Esophagus (tissue), 2 donors: Measurements from ENCODE around the gene KYNU. TPM values are rescaled to one million over a fixed set of nuclear protein-coding genes. Genes with fewer than 3 reads are reported as not detected.

Experiments used
- H3K27ac ChIP-seq, 2 donors: one replicate each; pipeline ENCODE4 v1.5.1; 2013; ENCODE audit warnings: low read depth in 2 of 2, mild to moderate bottlenecking in 2 of 2, inconsistent platforms in 1 of 2, low read length in 1 of 2, moderate library complexity in 1 of 2
- H3K27me3 ChIP-seq, 2 donors: one replicate each; pipeline ENCODE4 v1.6.1; 2013; ENCODE audit warnings: low read length in 2 of 2, control low read depth in 1 of 2, mild to moderate bottlenecking in 1 of 2; ENCODE audit not compliant: insufficient read depth in 2 of 2, control insufficient read depth in 1 of 2
- H3K36me3 ChIP-seq, 2 donors: one replicate each; pipeline ENCODE4 v1.6.1; 2013; ENCODE audit warnings: low read length in 1 of 2; ENCODE audit not compliant: control insufficient read depth in 2 of 2, insufficient read depth in 2 of 2
- H3K4me1 ChIP-seq, 2 donors: one replicate each; pipeline ENCODE4 v1.6.1; 2013; ENCODE audit warnings: low read length in 1 of 2; ENCODE audit not compliant: control insufficient read depth in 2 of 2, insufficient read depth in 2 of 2
- H3K4me3 ChIP-seq, 2 donors: one replicate each; pipeline ENCODE4 v1.5.1; 2013; ENCODE audit warnings: low read length in 2 of 2, mild to moderate bottlenecking in 2 of 2, low read depth in 1 of 2, moderate library complexity in 1 of 2
- H3K9me3 ChIP-seq, 2 donors: one replicate each; pipeline ENCODE4 v1.6.1; 2013; ENCODE audit warnings: mild to moderate bottlenecking in 2 of 2, low read depth in 1 of 2, low read length in 1 of 2, moderate library complexity in 1 of 2; ENCODE audit not compliant: control insufficient read depth in 2 of 2, insufficient read depth in 1 of 2
- WGBS, 2 donors: extraction: QIAGEN DNeasy Blood & Tissue Kit; methylation state at CpG; one replicate each; pipeline ENCODE4 v1.1.7; 2013; 5-methylcytosine and 5-hydroxymethylcytosine counted together
- polyA plus RNA-seq, 2 donors: library from polyadenylated mRNA; stranded (reverse); fragments of 200-250 nt; gene quantifications; one replicate each; pipeline ENCODE4 v1.2.3, GENCODE V29; 2013
- donor health status: healthy with polysubstance abuse.
- donor health status: Bipolar disorder and iron deficiency.

The KYNU gene
- polyA plus RNA-seq = 1 to 10 TPM; 2.4 to 2.7 TPM

GRCh38 chr2:142877216-142877838 lies at the start of gene KYNU:
TSS of gene KYNU (plus strand) at chr2:142877664. CDS start at chr2:142885368, 7,704 bp downstream.
- peaks cover 0 to 2% of the 10 kb centered on the region in 2 donors for H3K4me1 ChIP-seq
- 69 to 84% methylated on average over 2 of the region's 2 CpGs for WGBS, 2 donors
- no peaks in the 10 kb centered on the region for H3K27me3 ChIP-seq
- H3K9me3 ChIP-seq = no peaks in the 10 kb centered on the region
- H3K36me3 ChIP-seq = no peaks in the 10 kb centered on the region
- no peak within 1 kb of the TSS for H3K27ac ChIP-seq
- no peak within 1 kb of the TSS for H3K4me3 ChIP-seq

GRCh38 chr2:142834021-142834420 lies 43.4 kb upstream of the KYNU start:
- WGBS, 2 donors = 52 to 73% methylated on average over 1 of the region's 1 CpG

GRCh38 chr2:142840436-142840835 lies 37.0 kb upstream of the KYNU start:
- Histone ChIP-seq H3K27me3 (no peaks in the 10 kb centered on the region), H3K9me3 (no peaks in the 10 kb centered on the region), H3K4me1 (no peaks in the 10 kb centered on the region), H3K36me3 (no peaks in the 10 kb centered on the region), H3K4me3 (no peak overlapping the region), H3K27ac (no peak overlapping the region)

More at GRCh38 chr2:142834021-142834420, 43.4 kb upstream of the KYNU start:
- no peaks in the 10 kb centered on the region for H3K9me3 ChIP-seq
- no peaks in the 10 kb centered on the region for H3K4me1 ChIP-seq
- H3K36me3 ChIP-seq = no peaks in the 10 kb centered on the region
- H3K27me3 ChIP-seq = no peaks in the 10 kb centered on the region
- H3K4me3 ChIP-seq = no peak overlapping the region
- no peak overlapping the region for H3K27ac ChIP-seq

GRCh38 chr2:142841788-142842187 lies 35.7 kb upstream of the KYNU start:
- Histone ChIP-seq H3K27ac (no peak overlapping the region), H3K4me1 (no peaks in the 10 kb centered on the region), H3K27me3 (no peaks in the 10 kb centered on the region), H3K36me3 (no peaks in the 10 kb centered on the region), H3K4me3 (no peak overlapping the region), H3K9me3 (no peaks in the 10 kb centered on the region)
- WGBS, 2 donors = 78 to 85% methylated on average over 2 of the region's 2 CpGs

GRCh38 chr2:142842369-142842768 lies 35.1 kb upstream of the KYNU start:
- 84 to 98% methylated on average over 1 of the region's 1 CpG for WGBS, 2 donors
- no peak overlapping the region for H3K4me3 ChIP-seq
- no peaks in the 10 kb centered on the region for H3K36me3 ChIP-seq
- H3K27ac ChIP-seq = no peak overlapping the region
- no peaks in the 10 kb centered on the region for H3K27me3 ChIP-seq
- H3K9me3 ChIP-seq = no peaks in the 10 kb centered on the region
- no peaks in the 10 kb centered on the region for H3K4me1 ChIP-seq

- Histone ChIP-seq H3K27me3 (no peaks in the 10 kb centered on the region), H3K36me3 (no peaks in the 10 kb centered on the region), H3K9me3 (no peaks in the 10 kb centered on the region), H3K4me1 (no peaks in the 10 kb centered on the region), H3K27ac (no peak overlapping the region), H3K4me3 (no peak overlapping the region)
- 63 to 67% methylated on average over 2 of the region's 2 CpGs for WGBS, 2 donors
Observed at GRCh38 chr2:142843731-142844130, 33.7 kb upstream of the KYNU start.

- no peak overlapping the region for H3K27ac ChIP-seq
- no peaks in the 10 kb centered on the region for H3K4me1 ChIP-seq
- 72 to 89% methylated on average over 2 of the region's 2 CpGs for WGBS, 2 donors
- H3K27me3 ChIP-seq = no peaks in the 10 kb centered on the region
- H3K9me3 ChIP-seq = no peaks in the 10 kb centered on the region
- H3K4me3 ChIP-seq = no peak overlapping the region
- H3K36me3 ChIP-seq = no peaks in the 10 kb centered on the region
Observed at GRCh38 chr2:142848023-142848606, 29.3 kb upstream of the KYNU start.

GRCh38 chr2:142849820-142850219 lies 27.6 kb upstream of the KYNU start:
- Histone ChIP-seq H3K4me1 (no peaks in the 10 kb centered on the region), H3K27me3 (no peaks in the 10 kb centered on the region), H3K4me3 (no peak overlapping the region), H3K9me3 (no peaks in the 10 kb centered on the region), H3K27ac (no peak overlapping the region), H3K36me3 (no peaks in the 10 kb centered on the region)
- 57 to 66% methylated on average over 3 of the region's 3 CpGs for WGBS, 2 donors

GRCh38 chr2:142853912-142854311 lies 23.6 kb upstream of the KYNU start:
- no peak overlapping the region for H3K4me3 ChIP-seq
- WGBS, 2 donors = 77 to 81% methylated on average over 6 of the region's 6 CpGs
- no peaks in the 10 kb centered on the region for H3K9me3 ChIP-seq
- no peaks in the 10 kb centered on the region for H3K4me1 ChIP-seq
- no peaks in the 10 kb centered on the region for H3K27me3 ChIP-seq
- no peak overlapping the region for H3K27ac ChIP-seq
- no peaks in the 10 kb centered on the region for H3K36me3 ChIP-seq
